ENCODE measurements around the gene BBS2.

BBS2 gene

GRCh38 chr16:56519459-56520250 lies at the start of gene BBS2:
Gene BBS2 (minus strand): TSS chr16:56520024. CDS start chr16:56519862, 162 bp downstream.
- DNase-seq, result peak; percentile 50

- no peak for DNase-seq
Observed at GRCh38 chr16:56564793-56565477, 45.1 kb upstream of the BBS2 start, which contains the start of gene MT4. Gene MT4 (plus strand): TSS chr16:56565073. CDS start chr16:56565129, 56 bp downstream.

- DNase-seq, result no peak
Observed at GRCh38 chr16:56561126-56561525, 41.3 kb upstream of the BBS2 start.

GRCh38 chr16:56560447-56560846 lies 40.6 kb upstream of the BBS2 start:
- DNase-seq, result no peak

- no peak for DNase-seq
Observed at GRCh38 chr16:56559109-56559508, 39.3 kb upstream of the BBS2 start.

- DNase-seq, result no peak
Observed at GRCh38 chr16:56558024-56558747, 38.4 kb upstream of the BBS2 start.

- no peak for DNase-seq
Observed at GRCh38 chr16:56554441-56554840, 34.6 kb upstream of the BBS2 start.

- no peak for DNase-seq
Observed at GRCh38 chr16:56551796-56552738, 32.2 kb upstream of the BBS2 start.

- no peak for DNase-seq
Observed at GRCh38 chr16:56549744-56550385, 30.0 kb upstream of the BBS2 start.

GRCh38 chr16:56549161-56549560 lies 29.3 kb upstream of the BBS2 start:
- DNase-seq, result no peak

GRCh38 chr16:56547949-56548567 lies 28.2 kb upstream of the BBS2 start:
- DNase-seq, result no peak

GRCh38 chr16:56547120-56547948 lies 27.5 kb upstream of the BBS2 start:
- no peak for DNase-seq

GRCh38 chr16:56542039-56542438 lies 22.2 kb upstream of the BBS2 start:
- DNase-seq, result no peak

- DNase-seq, result no peak
Observed at GRCh38 chr16:56539656-56540055, 19.8 kb upstream of the BBS2 start.

GRCh38 chr16:56538331-56538730 lies 18.5 kb upstream of the BBS2 start:
- no peak for DNase-seq

- peak; percentile 3 for DNase-seq
Observed at GRCh38 chr16:56534847-56535383, 15.1 kb upstream of the BBS2 start.

- DNase-seq, result peak; percentile 1
Observed at GRCh38 chr16:56532714-56533113, 12.9 kb upstream of the BBS2 start.

- DNase-seq, result no peak
Observed at GRCh38 chr16:56530872-56531271, 11.0 kb upstream of the BBS2 start.

- DNase-seq, result no peak
Observed at GRCh38 chr16:56525236-56525635, 5.4 kb upstream of the BBS2 start.

- peak; percentile 33 for DNase-seq
Observed at GRCh38 chr16:56520251-56520577, 390 bp upstream of the BBS2 start.

Data from NCI-H526 treated with DMSO at 0.1 percent for 48 hours (cell line).